Astrocyte (in vitro differentiated cells and primary cell): Measurements from ENCODE around the gene HFE. TPM values are rescaled to one million over a fixed set of nuclear protein-coding genes. Genes with fewer than 3 reads are reported as not detected.

Experiments
- DNase-seq: peaks from one replicate; pipeline ENCODE4 v3.0.0-alpha.2; 2010; ENCODE audit warnings: low read depth
- FAIRE-seq: peaks from 2 replicates; lab custom pipeline; 2011; peaks lifted over from hg19 to GRCh38; lab: Jason Lieb, UNC
- H2AFZ ChIP-seq: 2 replicates; pipeline ENCODE4 v1.6.0; 2012; ENCODE audit warnings: low read depth, low read length, inconsistent platforms
- H3K27ac ChIP-seq: 2 replicates; pipeline ENCODE4 v1.5.1; 2011; ENCODE audit warnings: low read depth, low read length, inconsistent platforms
- H3K27me3 ChIP-seq: 2 replicates; pipeline ENCODE4 v1.6.0; 2011; ENCODE audit warnings: low read length, inconsistent platforms; ENCODE audit not compliant: insufficient read depth
- H3K36me3 ChIP-seq: 2 replicates; pipeline ENCODE4 v1.5.1; 2011; ENCODE audit warnings: low read length, inconsistent platforms; ENCODE audit not compliant: insufficient read depth
- H3K4me1 ChIP-seq: 2 replicates; pipeline ENCODE4 v1.5.1; 2011; ENCODE audit warnings: low read length, inconsistent platforms; ENCODE audit not compliant: insufficient read depth
- H3K4me2 ChIP-seq: 2 replicates; pipeline ENCODE4 v1.6.0; 2012; ENCODE audit warnings: low read length, inconsistent platforms
- H3K4me3 ChIP-seq: 2 replicates; pipeline ENCODE4 v1.5.1; 2011; ENCODE audit warnings: low read depth, mild to moderate bottlenecking, low read length, inconsistent platforms; ENCODE audit not compliant: insufficient read depth
- H3K79me2 ChIP-seq: 2 replicates; pipeline ENCODE4 v1.6.0; 2012; ENCODE audit warnings: mild to moderate bottlenecking, low read length, inconsistent platforms; ENCODE audit not compliant: insufficient read depth
- H3K9ac ChIP-seq: 2 replicates; pipeline ENCODE4 v1.6.0; 2012; ENCODE audit warnings: mild to moderate bottlenecking, low read length, inconsistent platforms
- H3K9me3 ChIP-seq: 2 replicates; pipeline ENCODE4 v1.5.1; 2012; ENCODE audit warnings: low read depth, mild to moderate bottlenecking, low read length, inconsistent platforms; ENCODE audit not compliant: insufficient read depth
- H4K20me1 ChIP-seq: 2 replicates; pipeline ENCODE4 v1.6.0; 2012; ENCODE audit warnings: low read length, inconsistent platforms; ENCODE audit not compliant: insufficient read depth
- H3K27ac Mint-ChIP-seq: one replicate; pipeline ENCODE4 v1.8.0; 2021; ENCODE audit warnings: mild to moderate bottlenecking, mixed read lengths; ENCODE audit not compliant: unreplicated experiment
- H3K27me3 Mint-ChIP-seq: one replicate; pipeline ENCODE4 v1.8.0; 2021; ENCODE audit warnings: low read depth, mixed read lengths; ENCODE audit not compliant: unreplicated experiment
- H3K36me3 Mint-ChIP-seq: one replicate; pipeline ENCODE4 v1.8.0; 2021; ENCODE audit warnings: low read depth, mixed read lengths; ENCODE audit not compliant: unreplicated experiment
- H3K4me1 Mint-ChIP-seq: one replicate; pipeline ENCODE4 v1.8.0; 2021; ENCODE audit warnings: low read depth, mixed read lengths; ENCODE audit not compliant: unreplicated experiment
- H3K4me3 Mint-ChIP-seq: one replicate; pipeline ENCODE4 v1.8.0; 2021; ENCODE audit warnings: mild to moderate bottlenecking, moderate library complexity, mixed read lengths; ENCODE audit not compliant: unreplicated experiment
- H3K9me3 Mint-ChIP-seq: one replicate; pipeline ENCODE4 v1.8.0; 2021; ENCODE audit warnings: mild to moderate bottlenecking, mixed read lengths; ENCODE audit not compliant: unreplicated experiment
- EZH2 ChIP-seq: IDR thresholded peaks from 2 replicates; pipeline ENCODE4 v1.6.1; 2012; ENCODE audit warnings: mild to moderate bottlenecking, low read length, inconsistent platforms; ENCODE audit not compliant: insufficient read depth
- total RNA-seq: library from RNA; stranded (reverse); gene quantifications from 2 replicates; pipeline ENCODE4 v1.2.1, GENCODE V29; 2021
- TF ChIP-seq, protein P1 (sequence below): IDR thresholded peaks from 2 replicates; pipeline ENCODE4 v1.5.1; 2011; ENCODE audit warnings: low read depth, mild to moderate bottlenecking, inconsistent platforms, low read length, moderate library complexity; ENCODE audit not compliant: insufficient read depth

HFE gene
- total RNA-seq, 1 donor from 2014 or later: 5.7 TPM

DNA sequence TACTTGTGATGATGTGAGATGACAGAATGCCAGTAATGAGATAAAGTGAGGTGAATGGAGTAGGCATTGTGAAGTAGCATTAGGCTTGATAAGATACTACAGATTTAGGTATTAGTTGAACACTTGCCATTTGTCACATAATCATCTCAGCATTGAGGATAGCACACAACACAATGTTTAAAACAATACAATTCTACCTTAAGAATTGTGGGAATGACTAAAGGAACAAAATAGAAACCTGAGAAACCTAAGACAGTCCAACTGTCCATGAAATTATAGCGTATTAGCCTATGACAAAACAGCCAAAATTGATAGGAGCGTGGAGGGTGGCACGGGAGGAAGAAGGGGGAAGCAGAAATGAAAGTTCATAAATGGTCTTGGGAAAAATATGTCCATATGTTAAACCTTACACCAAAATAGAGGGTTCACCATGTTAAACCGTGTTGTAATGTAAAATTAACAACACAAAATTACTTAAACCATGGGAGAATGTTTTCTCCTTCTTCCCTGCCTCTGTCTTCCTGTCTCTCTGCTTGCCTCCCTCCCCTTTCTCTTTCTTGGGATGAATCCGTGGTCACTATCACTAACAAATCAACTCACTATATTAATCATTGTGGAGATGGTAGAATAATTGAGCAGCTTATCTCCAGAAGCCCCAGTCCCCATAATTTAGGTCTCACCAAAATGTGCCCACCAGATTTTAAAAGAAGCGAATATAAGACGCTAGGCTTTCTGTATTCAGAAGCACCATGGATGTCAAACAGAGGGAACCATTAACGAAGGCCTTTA is 33.0 kb upstream of the HFE start:
- H3K36me3 ChIP-seq: no peaks in the 10 kb centered on the region
- Mint-ChIP-seq H3K4me1 (peaks cover 7% of the 10 kb centered on the region), H3K27me3 (no peaks in the 10 kb centered on the region), H3K36me3 (no peaks in the 10 kb centered on the region), H3K9me3 (no peaks in the 10 kb centered on the region), H3K27ac (peak overlapping the region; percentile 91), H3K4me3 (peak overlapping the region; percentile 88)
- H3K27me3 ChIP-seq: no peaks in the 10 kb centered on the region
- no peak for DNase-seq
- no peaks in the 10 kb centered on the region for H4K20me1 ChIP-seq
- peaks cover 10% of the 10 kb centered on the region for H3K4me1 ChIP-seq
- FAIRE-seq: no peak
- H3K27ac ChIP-seq: peak overlapping the region; percentile 85
- H3K4me3 ChIP-seq: peak overlapping the region; percentile 61
- H3K9ac ChIP-seq: peak overlapping the region; percentile 93
- TF ChIP-seq, protein P1, sequence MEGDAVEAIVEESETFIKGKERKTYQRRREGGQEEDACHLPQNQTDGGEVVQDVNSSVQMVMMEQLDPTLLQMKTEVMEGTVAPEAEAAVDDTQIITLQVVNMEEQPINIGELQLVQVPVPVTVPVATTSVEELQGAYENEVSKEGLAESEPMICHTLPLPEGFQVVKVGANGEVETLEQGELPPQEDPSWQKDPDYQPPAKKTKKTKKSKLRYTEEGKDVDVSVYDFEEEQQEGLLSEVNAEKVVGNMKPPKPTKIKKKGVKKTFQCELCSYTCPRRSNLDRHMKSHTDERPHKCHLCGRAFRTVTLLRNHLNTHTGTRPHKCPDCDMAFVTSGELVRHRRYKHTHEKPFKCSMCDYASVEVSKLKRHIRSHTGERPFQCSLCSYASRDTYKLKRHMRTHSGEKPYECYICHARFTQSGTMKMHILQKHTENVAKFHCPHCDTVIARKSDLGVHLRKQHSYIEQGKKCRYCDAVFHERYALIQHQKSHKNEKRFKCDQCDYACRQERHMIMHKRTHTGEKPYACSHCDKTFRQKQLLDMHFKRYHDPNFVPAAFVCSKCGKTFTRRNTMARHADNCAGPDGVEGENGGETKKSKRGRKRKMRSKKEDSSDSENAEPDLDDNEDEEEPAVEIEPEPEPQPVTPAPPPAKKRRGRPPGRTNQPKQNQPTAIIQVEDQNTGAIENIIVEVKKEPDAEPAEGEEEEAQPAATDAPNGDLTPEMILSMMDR: no peak
- TF ChIP-seq EZH2: no peak
- H3K4me2 ChIP-seq: peak overlapping the region; percentile 94
- no peaks in the 10 kb centered on the region for H3K79me2 ChIP-seq
- no peaks in the 10 kb centered on the region for H3K9me3 ChIP-seq
- peak overlapping the region; percentile 49 for H2AFZ ChIP-seq

- Mint-ChIP-seq H3K9me3 (no peaks in the 10 kb centered on the region), H3K27ac (peak overlapping the region; percentile 91)
- FAIRE-seq: peak; percentile 83
Measured at GRCh38 chr6:26054781-26055718, 32.2 kb upstream of the HFE start.

More at GRCh38 chr6:26054781-26055718, 32.2 kb upstream of the HFE start:
- peak overlapping the region; percentile 85 for H3K27ac ChIP-seq
- H3K9me3 ChIP-seq: no peaks in the 10 kb centered on the region
- H4K20me1 ChIP-seq: no peaks in the 10 kb centered on the region
- peak overlapping the region; percentile 88 for H3K4me3 Mint-ChIP-seq
- no peaks in the 10 kb centered on the region for H3K36me3 ChIP-seq
- DNase-seq: peak; percentile 95
- H2AFZ ChIP-seq: peak overlapping the region; percentile 49
- no peaks in the 10 kb centered on the region for H3K27me3 Mint-ChIP-seq
- peak overlapping the region; percentile 93 for H3K9ac ChIP-seq
- H3K4me3 ChIP-seq: peak overlapping the region; percentile 61
- no peaks in the 10 kb centered on the region for H3K36me3 Mint-ChIP-seq
- TF ChIP-seq, protein P1: no peak
- TF ChIP-seq EZH2: no peak
- peaks cover 10% of the 10 kb centered on the region for H3K4me1 ChIP-seq
- H3K79me2 ChIP-seq: no peaks in the 10 kb centered on the region
- peak overlapping the region; percentile 94 for H3K4me2 ChIP-seq
- peaks cover 7% of the 10 kb centered on the region for H3K4me1 Mint-ChIP-seq
- H3K27me3 ChIP-seq: no peaks in the 10 kb centered on the region
